ENCODE data around the gene IMMP2L. TPM values are rescaled to one million over a fixed set of nuclear protein-coding genes. Genes with fewer than 3 reads are reported as not detected.

IMMP2L gene
- total RNA-seq, 1 donor from 2014 or later: 21.5 TPM

- H3K27ac Mint-ChIP-seq: no peak overlapping the region
- Histone ChIP-seq H3K9ac (no peak overlapping the region), H2AFZ (replicated peaks) (no peak overlapping the region), H3K27me3 (no peaks in the 10 kb centered on the region), H3K36me3 (no peaks in the 10 kb centered on the region), H3K27ac (no peak overlapping the region), H3F3A (ENCODE audit: low read depth) (no peaks in the 10 kb centered on the region), H3K79me2 (ENCODE audit: low read depth) (no peaks in the 10 kb centered on the region), H3K9me3 (ENCODE audit: low read depth) (no peaks in the 10 kb centered on the region), H3K4me1 (peaks cover 5% of the 10 kb centered on the region), H4K20me1 (ENCODE audit: low read depth) (no peaks in the 10 kb centered on the region), H3K4me2 (no peak overlapping the region), H3K4me3 (no peak overlapping the region)
- peaks cover 22% of the 10 kb centered on the region for H3K4me1 Mint-ChIP-seq
- DNase-seq (ENCODE audit: low spot score): no peak
- H3K4me3 Mint-ChIP-seq: no peak overlapping the region
- no peaks in the 10 kb centered on the region for H3K36me3 Mint-ChIP-seq
- H3K27me3 Mint-ChIP-seq (ENCODE audit: insufficient read depth, low read depth): peaks cover 4% of the 10 kb centered on the region
- TF ChIP-seq EZH2phosphoT487 (IDR thresholded peaks at IDR 0.05): no peak
- TF ChIP-seq CTCF (IDR thresholded peaks at IDR 0.05): no peak
- TF ChIP-seq EZH2 (IDR thresholded peaks at IDR 0.05): no peak
- no peaks in the 10 kb centered on the region for H3K9me3 Mint-ChIP-seq
Measured at GRCh38 chr7:110827936-110828335, 734.4 kb downstream of the IMMP2L start.

- Histone ChIP-seq H3K4me3 (no peak overlapping the region), H3K9me3 (ENCODE audit: low read depth) (no peaks in the 10 kb centered on the region), H3F3A (ENCODE audit: low read depth) (no peaks in the 10 kb centered on the region), H3K27me3 (no peaks in the 10 kb centered on the region), H3K4me1 (peaks cover 5% of the 10 kb centered on the region), H3K27ac (no peak overlapping the region), H3K36me3 (no peaks in the 10 kb centered on the region), H3K9ac (no peak overlapping the region), H3K4me2 (no peak overlapping the region), H4K20me1 (ENCODE audit: low read depth) (no peaks in the 10 kb centered on the region), H3K79me2 (ENCODE audit: low read depth) (no peaks in the 10 kb centered on the region), H2AFZ (replicated peaks) (no peak overlapping the region)
- no peak overlapping the region for H3K27ac Mint-ChIP-seq
- no peaks in the 10 kb centered on the region for H3K36me3 Mint-ChIP-seq
- DNase-seq (ENCODE audit: low spot score): no peak
- peaks cover 22% of the 10 kb centered on the region for H3K4me1 Mint-ChIP-seq
- no peak overlapping the region for H3K4me3 Mint-ChIP-seq
- TF ChIP-seq EZH2 (IDR thresholded peaks at IDR 0.05): no peak
- TF ChIP-seq CTCF (IDR thresholded peaks at IDR 0.05): no peak
- no peak for TF ChIP-seq EZH2phosphoT487 (IDR thresholded peaks at IDR 0.05)
- H3K9me3 Mint-ChIP-seq: no peaks in the 10 kb centered on the region
- peaks cover 4% of the 10 kb centered on the region for H3K27me3 Mint-ChIP-seq (ENCODE audit: insufficient read depth, low read depth)
Measured at GRCh38 chr7:110827287-110827855, 734.9 kb downstream of the IMMP2L start.

GRCh38 chr7:110813986-110814385 is 748.3 kb downstream of the IMMP2L start:
- H3K27ac Mint-ChIP-seq: no peak overlapping the region
- no peaks in the 10 kb centered on the region for H3K27me3 Mint-ChIP-seq (ENCODE audit: insufficient read depth, low read depth)
- Histone ChIP-seq H2AFZ (replicated peaks) (no peak overlapping the region), H3K27me3 (no peaks in the 10 kb centered on the region), H3K27ac (no peak overlapping the region), H3K9ac (no peak overlapping the region), H3K4me1 (no peaks in the 10 kb centered on the region), H3F3A (ENCODE audit: low read depth) (no peaks in the 10 kb centered on the region), H3K36me3 (no peaks in the 10 kb centered on the region), H3K79me2 (ENCODE audit: low read depth) (no peaks in the 10 kb centered on the region), H3K9me3 (ENCODE audit: low read depth) (no peaks in the 10 kb centered on the region), H3K4me3 (no peak overlapping the region), H3K4me2 (no peak overlapping the region), H4K20me1 (ENCODE audit: low read depth) (no peaks in the 10 kb centered on the region)
- no peaks in the 10 kb centered on the region for H3K4me1 Mint-ChIP-seq
- no peak overlapping the region for H3K4me3 Mint-ChIP-seq
- no peaks in the 10 kb centered on the region for H3K36me3 Mint-ChIP-seq
- peaks cover 7% of the 10 kb centered on the region for H3K9me3 Mint-ChIP-seq
- TF ChIP-seq CTCF (IDR thresholded peaks at IDR 0.05) (no peak), EZH2 (IDR thresholded peaks at IDR 0.05) (no peak), EZH2phosphoT487 (IDR thresholded peaks at IDR 0.05) (no peak)
- DNase-seq (ENCODE audit: low spot score): no peak
